Measurements from ENCODE around the gene CARNS1.
"Not testable (repeated sequence)": the region's sequence is repeated elsewhere in the genome, so short reads cannot be mapped to it uniquely, and the experiment has no call there.

The CARNS1 gene

GRCh38 chr11:67397536-67397935 lies 17.9 kb upstream of the CARNS1 start:
- no peak for DNase-seq

DNA sequence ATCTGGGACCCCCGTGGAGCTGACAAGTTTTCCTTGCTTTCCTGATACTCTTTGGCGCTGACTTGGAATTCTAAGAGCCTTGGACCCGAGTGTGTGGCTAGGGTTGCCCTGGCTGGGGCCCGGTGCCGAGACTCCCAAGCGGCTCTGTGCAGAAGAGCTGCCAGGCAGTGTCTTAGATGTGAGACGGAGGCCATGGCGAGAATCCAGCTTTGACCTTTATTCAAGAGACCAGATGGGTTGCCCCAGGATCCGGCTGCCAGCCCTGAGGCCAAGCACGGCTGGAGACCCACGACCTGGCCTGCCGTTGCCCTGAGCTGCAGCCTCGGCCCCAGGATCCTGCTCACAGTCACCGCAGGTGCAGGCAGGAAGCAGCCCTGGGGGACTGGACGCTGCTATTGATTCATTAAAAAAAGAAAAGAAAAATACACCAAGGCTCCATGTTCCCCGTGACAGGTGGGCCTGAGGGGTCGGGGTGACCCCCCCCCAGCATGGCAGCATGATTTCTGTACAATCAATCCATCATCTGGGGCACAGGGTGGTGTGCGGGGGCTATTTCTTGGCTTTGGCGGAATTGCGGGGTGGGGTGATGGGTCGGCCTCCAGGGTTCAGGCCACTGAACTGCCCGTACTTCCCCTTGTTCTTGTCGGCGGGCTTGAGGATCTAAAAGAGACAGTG lies 17.4 kb upstream of the CARNS1 start:
- no peak for DNase-seq

DNA sequence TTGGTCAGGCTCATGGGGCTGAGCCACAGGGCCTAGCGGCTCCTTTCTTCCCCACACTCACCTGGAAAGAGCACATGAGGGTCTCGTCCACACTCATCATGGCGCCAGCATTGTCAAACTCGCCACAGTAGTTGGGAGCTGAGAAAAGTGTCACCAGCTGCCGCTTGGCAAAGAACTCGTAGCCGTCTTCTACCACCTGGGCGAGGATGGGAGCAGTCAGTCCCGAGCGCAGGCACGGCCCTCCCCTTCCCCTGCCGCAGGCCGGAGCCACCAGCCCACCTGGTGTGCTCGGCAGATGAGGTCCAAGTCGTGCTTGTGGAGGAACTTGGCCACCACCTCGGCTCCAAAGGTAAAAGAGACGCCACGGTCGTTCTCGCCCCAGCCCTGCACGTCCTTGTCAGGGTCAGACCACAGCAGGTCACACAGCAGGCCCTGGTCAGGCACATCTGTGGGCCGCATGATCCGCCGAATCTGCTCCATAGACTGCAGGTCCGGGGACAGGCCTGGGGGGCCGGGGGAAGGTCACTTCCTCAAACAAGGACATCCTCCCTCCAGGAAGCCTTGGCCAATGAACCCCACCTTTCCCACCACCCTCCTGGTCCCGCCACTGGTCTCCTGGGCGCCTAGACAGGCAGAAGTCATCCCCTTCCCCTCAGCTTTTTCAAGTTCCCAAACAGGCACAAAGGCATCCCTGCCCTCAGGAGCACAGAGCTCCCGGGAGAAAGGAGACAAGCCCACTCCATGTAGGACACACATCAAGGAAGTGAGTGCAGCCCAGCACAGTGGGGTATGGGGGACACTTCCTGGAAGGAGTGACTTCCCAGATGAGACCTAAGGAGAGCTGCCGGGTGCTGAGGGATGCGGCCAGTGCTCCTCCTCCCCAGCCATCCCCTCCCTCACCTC lies 16.6 kb upstream of the CARNS1 start:
- no peak for DNase-seq

DNA sequence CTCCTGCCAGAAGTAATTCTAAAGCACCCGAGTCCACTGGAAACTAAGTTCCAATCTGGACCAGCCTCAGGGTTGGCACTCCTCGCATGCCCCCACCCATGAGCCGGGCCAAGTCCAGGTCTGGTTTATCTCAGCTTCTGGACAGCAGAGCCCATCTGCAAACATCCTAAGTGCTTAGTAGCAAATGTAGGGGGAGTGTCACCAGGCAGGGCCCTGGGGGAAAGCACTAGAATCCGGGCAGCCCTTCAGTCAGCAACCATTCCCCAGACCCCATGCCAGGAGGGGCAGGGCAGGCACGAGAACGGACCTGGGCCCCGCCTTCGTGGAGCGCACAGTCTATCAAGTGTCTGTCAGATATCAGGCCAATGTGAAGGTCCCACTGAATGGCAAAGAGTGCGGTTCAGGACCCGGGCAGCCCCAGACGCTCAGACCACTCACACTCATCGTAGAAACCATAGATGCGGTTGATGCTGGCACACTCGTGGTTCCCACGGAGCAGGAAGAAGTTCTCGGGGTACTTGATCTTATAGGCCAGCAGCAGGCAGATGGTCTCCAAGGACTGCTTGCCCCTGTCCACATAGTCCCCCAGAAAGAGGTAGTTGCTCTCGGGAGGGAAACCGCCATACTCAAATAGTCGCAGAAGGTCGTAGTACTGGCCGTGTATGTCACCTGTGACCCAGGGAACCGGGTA lies 15.1 kb upstream of the CARNS1 start:
- DNase-seq = no peak

- no peak for DNase-seq
These were observed 14.5 kb upstream of the CARNS1 start for GRCh38 chr11:67400942-67401494.

DNA sequence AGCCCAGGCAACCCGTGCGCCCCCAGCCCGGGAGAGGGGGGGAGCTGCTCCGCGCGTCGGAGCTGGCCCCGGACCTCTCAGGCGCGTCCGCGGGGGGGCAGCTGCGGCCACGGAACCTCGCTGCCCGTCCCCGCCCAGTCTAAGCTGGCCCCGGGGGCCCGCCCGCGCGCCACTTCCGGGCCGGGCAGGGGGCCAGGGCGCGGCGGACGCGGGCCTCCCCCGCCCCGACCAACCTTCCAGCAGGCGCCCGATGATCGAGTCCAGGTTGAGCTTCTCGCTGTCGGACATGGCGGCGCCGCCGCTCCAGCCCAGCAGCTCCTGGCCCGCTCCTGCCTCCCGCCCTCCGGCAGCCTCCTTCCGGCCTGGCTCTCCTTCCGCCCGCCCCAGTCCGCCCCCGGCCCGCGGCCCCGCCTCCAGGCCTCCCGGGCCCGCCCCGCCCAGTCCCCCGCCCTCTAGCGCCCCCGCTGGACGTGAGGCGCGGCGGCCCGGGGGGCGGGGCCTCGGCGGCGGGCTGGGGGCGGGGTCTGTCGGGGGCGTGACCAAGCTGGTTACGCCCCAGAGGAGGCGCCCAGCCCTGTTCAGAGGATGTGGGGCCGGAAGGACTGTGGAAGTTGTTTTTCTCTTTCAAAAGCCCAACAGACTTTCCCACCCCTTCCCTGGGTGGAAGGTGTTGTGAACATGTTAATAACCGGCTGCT lies 13.8 kb upstream of the CARNS1 start, which contains the start of gene PPP1CA:
TSS of gene PPP1CA (minus strand) at position 364 of the 697 bp plus-strand sequence. CDS start at position 288, 76 bp downstream.
- DNase-seq = peak; percentile 61

GRCh38 chr11:67402192-67402839 lies 13.2 kb upstream of the CARNS1 start:
- DNase-seq = not testable (repeated sequence)

DNA sequence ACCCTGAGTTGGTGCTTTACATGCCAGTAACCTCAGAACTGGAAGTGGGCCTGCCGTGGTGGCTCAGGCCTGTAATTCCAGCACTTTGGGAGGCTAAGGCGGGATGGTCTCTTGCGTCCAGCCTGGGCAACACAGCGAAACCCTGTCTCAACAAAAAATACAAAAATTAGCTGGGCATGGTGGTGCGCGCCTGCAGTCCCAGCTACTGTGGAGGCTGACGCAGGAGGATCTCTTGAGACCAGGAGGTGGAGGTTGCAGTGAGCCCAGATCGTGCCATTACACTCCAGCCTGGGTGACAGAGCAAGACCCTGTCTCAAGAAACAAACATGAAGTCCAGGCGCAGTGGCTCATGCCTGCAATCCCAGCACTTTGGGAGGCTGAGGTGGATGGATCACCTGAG lies 12.4 kb upstream of the CARNS1 start:
- DNase-seq = not testable (repeated sequence)

- DNase-seq = no peak
These were observed 10.8 kb upstream of the CARNS1 start for GRCh38 chr11:67404515-67405195.

DNA sequence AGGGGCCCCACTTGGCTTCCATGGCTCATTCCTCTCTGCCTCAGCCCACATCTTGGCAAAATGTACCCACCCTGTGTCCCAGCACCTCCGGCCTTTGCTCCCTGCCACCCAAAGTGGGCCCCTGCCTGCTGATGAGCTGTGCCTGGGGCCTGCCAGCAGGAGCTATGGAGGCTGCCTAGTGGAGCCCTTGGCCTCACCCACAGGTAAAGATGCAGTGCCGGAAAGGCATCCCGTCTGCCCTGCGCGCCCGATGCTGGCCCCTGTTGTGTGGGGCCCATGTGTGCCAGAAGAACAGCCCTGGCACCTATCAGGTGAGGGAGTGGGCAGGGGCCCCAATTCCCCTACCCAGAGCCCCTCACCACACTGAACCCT lies 10.3 kb upstream of the CARNS1 start:
- DNase-seq = no peak

GRCh38 chr11:67405688-67406339 lies 9.7 kb upstream of the CARNS1 start:
- DNase-seq = no peak

DNA sequence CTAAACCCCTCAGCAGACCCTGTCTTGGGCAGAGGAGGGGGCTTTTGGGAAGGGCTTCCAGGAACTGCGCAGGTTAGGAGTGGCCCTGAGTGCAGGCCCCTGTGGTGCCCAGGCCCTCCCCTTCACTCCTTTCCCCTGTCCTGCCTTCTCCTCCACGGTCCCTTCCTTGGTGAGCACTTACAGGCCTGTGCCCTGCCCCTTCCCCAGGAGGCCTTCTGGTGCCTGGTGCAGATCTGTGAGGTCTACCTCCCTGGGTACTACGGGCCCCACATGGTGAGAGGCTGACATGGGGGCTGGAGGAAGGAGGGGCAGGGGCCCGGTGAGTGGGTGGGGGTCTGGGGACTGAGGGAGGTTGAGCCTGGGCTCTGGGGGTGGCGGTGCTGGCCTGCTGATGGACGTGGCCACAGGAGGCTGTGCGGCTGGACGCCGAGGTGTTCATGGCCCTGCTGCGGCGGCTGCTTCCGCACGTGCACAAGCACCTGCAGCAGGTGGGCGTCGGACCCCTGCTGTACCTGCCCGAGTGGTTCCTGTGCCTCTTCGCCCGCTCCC lies 9.0 kb upstream of the CARNS1 start:
- DNase-seq = no peak

DNA sequence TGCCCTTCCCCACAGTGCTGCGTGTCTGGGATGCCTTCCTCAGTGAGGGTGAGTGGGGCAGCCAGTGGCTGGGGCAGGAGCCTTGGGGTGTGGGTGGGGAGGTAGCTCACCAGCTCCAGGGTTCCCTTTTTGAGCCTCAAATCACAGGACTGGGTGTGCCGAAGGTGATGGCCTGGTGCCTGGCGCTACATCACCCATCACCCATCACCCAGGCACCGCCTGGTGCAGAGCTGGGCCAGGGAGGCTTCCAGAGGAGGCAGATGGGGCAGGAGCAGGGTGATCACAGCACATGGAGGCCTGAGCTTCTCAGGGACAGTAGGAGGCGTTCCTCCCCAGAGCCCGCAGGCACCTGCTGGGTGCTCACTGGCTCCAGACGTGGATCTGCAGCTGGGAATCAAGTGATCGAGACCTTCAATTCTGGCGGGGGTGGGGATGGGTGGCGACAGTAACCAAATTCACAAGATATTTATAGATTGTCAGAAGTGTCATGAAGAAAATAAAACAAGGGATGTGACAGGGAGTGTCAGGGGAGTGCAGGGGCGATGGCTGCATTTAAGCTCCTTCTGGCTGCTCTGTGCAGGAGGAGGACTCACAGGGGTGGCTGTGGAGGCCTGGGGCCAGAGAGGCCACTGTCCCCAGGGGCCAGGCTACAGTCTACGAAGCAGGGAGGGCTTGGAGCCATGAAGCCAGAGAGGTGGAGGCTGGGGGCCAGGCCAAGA lies 8.3 kb upstream of the CARNS1 start:
- no peak for DNase-seq

GRCh38 chr11:67407688-67408163 lies 7.8 kb upstream of the CARNS1 start:
- no peak for DNase-seq

- DNase-seq = no peak
These were observed 6.9 kb upstream of the CARNS1 start for GRCh38 chr11:67408437-67409200.

DNA sequence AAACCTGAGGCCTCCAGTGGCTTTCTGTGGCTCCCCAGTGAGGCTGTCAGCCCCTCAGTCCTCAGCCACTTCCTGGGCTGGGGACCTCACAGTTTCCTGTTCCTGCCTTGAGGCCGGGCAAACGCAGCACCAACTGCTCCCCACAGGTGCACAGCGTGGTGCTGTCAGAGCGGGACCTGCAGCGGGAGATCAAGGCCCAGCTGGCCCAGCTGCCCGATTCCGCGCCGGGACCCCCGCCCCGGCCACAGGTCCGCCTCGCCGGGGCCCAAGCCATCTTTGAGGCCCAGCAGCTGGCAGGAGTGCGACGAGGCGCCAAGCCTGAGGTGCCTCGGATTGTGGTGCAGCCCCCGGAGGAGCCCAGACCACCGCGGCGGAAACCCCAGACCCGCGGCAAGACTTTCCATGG lies 6.2 kb upstream of the CARNS1 start:
- DNase-seq = no peak

GRCh38 chr11:67409781-67410368 lies 5.6 kb upstream of the CARNS1 start:
- DNase-seq = no peak

GRCh38 chr11:67410369-67410831 lies 5.1 kb upstream of the CARNS1 start:
- no peak for DNase-seq

Measured in cortex of kidney (tissue), 1 donor.